GM18498 (cell line): Measurements from ENCODE around the gene OSBPL8.
"Not testable (repeated sequence)": the region's sequence is repeated elsewhere in the genome, so short reads cannot be mapped to it uniquely, and the experiment has no call there.

ENCODE experiments used
- ATAC-seq: cut with Tn5 transposase; IDR thresholded peaks from one replicate; pipeline ENCODE4 v1.9.1; 2021; ENCODE audit warnings: mild to moderate bottlenecking, moderate library complexity; ENCODE audit not compliant: unreplicated experiment

OSBPL8 gene

DNA sequence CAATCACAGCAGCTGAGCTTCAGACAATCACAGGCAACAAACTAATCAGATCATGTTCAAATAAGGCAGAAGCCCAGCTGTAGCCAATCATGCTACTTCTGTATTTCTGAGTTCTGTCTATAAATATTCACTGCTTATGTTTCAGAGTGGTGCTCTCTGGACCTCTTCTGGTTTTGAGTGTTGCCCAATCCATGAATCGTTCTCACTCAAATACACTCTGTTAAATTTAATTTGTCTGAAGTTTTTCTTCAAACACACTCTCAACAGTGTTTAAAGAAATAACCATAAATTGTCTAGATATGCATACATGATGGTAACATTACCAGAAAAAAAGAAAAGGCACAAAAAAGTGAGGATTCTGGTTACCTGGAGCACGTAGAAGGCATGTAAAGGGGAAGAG is 133.4 kb downstream of the OSBPL8 start:
- no peak for ATAC-seq

DNA sequence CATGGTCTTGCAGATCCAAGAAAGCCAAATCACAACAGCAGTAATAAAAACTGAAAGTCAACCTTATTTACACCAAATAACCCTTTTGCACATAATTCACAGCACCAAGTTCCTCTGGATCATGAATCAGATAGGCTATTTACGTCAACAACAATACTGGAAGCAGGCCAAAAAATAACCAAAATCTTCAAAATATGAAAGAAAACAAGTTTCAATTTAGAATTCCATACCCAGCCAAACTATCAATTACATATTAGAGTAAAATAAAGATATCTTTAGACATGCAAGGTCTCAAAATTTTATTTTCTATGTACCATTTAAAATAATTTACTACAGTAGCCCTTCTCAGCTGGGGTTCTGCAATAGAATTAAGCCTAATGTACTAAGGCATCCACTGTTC is 134.6 kb downstream of the OSBPL8 start:
- no peak for ATAC-seq

DNA sequence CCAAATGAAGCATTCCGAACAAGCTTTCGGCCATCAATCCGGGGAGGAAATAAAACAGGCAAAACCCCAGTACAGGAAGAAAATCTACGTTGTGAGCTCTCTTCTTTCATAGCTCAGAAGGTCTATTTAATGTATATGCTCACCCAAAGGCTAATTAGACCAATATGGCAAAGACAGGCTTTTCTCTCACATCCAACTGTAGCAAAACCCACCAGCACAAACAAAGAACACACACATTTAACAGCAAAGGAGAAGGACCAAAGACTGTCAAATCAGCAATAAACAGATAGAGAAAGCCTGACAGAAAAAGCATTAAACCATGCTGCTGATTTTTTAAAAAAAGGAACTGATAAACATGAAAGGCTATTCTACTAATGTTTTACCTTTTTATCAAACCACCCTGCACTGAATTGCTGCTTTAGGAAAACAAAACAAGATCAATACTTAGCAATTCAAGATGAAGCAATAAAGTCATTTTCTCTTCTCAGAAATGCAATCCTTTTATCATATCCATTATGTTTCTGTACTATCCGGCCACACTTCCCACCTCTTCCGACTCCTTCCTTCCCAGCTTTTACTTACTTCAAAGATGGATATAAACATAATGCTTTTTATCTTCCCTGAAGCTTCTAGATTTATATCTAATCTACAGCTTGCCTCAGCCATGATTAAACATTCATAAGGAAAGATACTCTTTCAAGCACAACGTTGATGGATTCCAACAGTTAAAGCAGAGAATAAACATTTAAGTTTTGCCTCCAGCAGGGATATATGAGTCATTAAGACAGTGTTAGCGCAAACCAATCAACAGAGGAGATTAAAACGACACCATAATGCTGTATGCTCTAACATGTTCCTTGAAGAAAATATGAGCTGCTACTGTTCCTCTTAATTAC is 136.8 kb downstream of the OSBPL8 start:
- no peak for ATAC-seq

DNA sequence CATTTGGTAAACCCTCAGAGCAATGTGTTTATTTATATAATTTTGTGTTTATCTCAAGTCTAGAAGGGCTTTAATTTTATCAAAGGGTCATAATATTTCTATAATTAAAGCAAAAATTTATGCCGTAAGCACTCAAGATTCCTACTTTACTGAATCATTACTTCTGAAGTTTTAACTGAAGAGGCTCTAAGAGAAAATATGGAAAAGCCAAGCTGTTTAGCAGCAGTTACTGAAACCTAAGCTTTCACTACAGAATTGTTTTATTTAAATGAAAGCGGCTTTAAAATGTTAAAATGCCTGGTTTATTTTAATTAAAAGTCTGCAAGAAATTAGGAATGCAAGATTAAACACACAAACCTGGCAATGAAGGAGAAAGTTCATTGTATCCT is 137.4 kb downstream of the OSBPL8 start:
- no peak for ATAC-seq

DNA sequence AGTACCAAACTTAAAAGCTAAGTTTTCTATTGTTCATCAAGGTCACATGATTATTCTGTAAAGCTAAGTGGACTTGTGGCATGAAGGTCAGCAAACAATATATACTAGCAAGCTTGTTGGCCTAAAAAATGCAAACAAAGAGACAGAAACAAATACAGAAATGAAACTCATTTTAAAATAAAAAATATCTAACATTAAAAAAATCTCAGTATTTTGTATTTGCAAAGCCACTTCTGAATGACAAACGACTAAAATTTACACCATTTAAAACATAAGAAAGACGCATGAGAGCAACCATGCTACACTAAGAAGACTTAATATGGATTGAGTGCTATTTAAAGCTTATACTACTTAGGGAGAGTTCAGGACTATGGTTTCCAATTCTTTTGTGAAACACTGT is 138.5 kb downstream of the OSBPL8 start:
- no peak for ATAC-seq

DNA sequence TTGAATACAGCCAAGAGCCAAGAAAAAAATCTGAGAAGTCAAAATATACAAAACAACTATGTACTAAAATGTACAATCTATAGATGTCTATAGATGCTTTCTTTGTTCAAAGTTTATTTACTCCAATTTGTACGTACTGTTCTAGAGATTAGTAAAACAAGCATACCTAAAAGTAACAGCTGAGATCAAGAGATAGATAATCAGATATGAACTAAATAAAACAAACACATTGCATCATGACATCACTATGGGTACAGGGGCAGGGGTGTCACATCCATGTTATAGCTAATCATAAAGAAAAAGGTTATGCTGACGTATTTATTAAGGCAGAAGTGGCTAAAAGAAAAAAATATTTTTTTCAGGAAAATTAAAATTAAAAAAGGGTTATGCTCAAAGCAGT is 139.3 kb downstream of the OSBPL8 start:
- ATAC-seq: no peak

DNA sequence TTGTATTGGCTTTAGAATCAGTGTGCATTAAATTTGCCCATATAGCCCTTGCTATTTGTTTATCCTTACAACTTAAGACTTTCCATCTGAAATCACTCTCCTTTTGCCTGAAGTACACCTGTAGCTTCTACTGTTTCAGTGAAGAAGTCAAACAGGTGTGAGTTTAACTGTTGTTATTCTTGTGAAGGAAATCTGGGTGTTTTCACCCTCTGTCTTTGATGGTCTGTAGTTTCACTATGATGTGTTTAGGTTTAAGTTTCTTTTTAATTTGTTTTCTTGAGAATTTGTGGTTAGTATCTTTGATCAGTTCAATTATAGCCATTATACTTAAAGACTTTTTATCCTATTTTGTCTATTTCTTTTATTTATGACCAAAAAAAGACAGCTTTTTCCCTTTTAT is 142.5 kb downstream of the OSBPL8 start:
- ATAC-seq: peak; percentile 75

DNA sequence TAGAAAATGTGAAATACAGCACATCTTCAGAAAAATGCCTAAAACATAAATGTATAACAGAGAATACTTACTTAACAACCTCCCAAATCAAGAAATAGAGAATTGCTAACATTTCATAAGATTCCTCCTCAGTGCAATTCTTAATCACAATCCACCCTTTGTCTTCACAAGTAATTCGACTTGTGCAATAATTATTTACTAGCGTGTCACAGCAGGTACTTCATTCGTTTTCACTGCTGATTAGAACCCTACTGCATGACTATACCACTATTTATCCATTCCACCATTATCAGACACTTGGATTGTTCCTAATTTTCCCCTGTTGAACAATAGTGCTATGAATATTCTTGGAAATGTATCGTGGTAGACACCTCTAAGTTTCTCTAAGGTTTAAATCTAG is 146.4 kb downstream of the OSBPL8 start:
- ATAC-seq: no peak

DNA sequence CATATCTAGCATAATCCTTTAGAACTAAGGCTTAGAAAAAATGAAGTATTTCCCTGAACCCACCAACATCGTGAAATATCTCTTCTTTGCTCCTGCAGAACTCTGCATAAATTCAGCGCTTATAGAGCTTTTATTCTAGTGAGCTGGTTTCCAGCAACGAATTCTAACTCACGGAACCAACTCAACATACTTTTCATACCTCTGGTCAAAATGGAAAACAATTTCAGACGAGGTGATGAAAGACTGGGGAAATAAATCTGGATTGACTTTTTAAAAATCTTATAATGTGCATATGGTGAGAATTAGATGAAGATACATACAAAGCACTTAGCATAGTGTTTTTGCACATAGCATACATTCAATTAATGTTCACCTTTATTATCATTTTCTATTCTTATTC is 148.8 kb downstream of the OSBPL8 start:
- ATAC-seq: no peak

DNA sequence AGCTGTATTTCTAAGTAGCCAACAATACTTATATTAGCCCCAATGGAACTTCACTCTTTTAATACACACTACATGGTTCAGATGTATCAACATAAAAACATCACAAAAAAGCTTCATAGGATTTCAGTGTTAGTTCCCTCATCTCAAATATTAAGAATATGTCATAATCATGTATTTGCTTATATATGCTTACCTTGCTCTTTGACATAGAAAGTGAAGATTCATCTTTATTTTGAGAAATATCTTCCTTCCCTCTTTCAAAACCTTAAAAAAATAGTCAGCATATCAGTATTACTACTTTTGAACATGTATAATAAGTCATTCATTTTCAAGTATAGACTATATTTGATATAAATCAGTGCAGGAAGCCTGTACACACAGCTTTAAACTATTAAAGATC is 149.2 kb downstream of the OSBPL8 start:
- ATAC-seq: no peak

DNA sequence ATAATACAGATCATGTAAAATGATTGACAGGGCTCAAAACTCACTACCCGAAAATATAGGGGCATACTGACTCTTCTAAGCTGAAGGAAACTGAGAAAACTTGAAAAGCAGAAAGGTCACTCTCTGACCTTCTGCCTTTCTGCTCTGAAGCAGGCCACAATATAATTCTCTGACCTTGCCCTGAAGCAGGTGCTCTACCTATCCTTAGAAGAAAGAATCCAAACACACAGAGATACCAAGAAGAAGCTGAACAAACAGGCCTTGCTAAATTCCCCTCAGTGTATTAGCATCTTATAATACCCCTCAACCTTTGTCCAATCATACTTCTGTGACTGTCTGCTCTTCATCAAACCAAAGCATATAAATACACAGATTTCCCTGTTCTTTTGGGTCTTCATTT is 150.5 kb downstream of the OSBPL8 start:
- no peak for ATAC-seq

DNA sequence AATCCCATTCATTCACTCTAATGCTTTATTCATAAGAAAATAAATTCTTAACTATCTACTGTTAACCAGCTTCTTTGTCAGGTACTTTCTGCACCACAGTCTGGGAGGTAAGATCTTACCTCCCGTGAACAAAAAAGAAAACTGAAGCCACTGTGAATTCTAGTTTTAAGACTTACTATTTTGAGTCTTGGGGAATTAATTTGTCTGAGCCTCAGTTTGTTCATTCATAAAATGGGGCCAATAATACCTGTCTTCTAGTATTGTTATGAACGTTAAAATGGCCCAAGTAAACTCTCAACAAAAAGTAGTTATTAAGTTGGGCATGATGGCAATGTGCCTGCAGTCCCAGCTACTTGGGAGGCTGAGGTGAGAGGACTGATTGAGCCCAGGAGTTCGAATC is 151.9 kb downstream of the OSBPL8 start:
- no peak for ATAC-seq

DNA sequence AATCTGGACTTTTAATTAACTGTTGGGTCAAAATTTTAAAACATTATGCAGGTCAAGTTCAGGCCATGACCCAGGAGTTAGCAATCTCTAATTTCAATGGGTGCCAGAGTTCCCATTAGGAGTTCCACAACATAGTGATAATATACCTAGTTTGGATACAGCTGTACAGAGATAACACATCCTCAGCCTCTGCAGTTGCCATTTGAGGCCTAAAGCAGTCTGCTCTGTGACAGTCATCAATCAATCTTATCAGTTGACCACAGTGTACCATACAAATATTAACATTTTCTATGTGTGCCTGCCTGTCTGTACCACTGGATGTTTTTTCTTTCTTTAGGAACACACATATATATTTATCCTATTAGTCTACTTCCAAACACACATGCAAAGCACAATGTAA is 157.3 kb downstream of the OSBPL8 start:
- ATAC-seq: no peak

DNA sequence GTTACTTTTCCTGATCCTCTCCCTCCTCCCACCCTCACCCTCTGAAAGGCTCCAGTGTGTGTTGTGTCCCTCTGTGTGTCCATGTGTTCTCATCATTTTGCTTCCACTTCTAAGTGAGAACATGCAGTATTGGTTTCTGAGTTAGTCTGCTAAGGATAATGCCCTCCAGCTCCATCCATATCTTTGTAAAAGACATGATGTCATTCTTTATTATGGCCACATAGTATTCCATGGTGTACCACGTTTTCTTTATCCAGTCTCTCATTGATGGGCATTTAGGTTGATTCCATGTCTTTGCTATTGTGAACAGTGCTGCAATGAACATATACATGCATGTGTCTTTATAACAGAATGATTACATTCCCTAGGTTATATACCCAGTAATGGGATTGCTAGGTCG is 159.4 kb downstream of the OSBPL8 start:
- no peak for ATAC-seq

DNA sequence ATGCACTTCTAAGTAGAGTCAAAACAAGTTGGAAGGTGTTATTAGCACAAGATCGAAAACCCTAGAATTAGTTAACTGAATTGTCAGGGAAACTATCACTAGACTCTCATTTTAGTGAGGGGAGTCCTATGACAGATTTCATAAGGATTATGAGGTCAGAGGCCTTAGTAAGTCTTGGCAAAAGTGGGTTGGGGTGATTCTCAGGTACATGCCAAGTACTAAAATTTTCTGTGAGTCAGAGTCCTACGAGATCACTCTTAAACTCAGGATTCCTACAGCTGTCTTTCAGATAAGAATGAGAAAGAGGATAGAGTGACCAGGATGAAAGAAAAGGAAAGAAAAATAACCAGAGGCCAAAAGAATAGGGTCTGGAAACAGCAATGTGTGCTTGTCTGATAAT is 160.5 kb downstream of the OSBPL8 start:
- ATAC-seq: no peak

DNA sequence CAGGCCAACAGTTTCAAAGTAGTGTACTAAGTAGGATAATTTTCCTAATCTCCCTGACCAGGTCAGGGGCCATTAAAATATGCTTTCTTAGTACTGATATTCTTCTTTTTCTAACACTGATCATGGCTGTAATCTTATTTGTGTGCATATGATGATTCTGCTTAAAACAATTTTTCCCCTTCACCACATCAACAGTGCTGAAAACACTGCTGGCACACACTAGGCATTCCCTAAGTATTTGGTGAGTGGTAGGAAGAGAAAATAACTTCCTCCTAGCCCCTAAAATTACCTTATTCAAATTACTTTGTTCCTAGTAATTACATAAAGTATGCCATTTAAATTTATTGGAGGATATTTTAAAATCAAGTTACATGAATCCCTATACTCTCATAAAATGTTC is 161.5 kb downstream of the OSBPL8 start:
- ATAC-seq: no peak

DNA sequence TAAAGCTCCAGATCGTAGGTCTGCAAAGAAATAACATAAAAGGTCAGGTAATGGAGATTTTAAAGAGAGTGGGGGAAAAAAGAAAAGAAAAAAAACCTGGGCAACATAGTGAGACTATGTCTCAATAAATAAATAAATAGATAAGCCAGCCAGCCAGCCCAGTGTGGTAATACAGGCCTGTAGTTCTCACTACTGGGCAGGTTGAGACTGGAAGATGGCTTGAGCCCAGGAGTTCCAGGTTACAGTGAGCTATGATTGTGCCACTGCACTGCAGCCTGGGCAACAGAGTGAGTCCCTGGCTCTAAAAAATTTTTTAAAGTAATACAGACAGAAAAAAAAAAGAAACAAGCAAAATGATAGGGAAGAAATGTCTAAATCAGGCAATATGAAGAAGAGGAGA is 168.1 kb downstream of the OSBPL8 start:
- no peak for ATAC-seq

DNA sequence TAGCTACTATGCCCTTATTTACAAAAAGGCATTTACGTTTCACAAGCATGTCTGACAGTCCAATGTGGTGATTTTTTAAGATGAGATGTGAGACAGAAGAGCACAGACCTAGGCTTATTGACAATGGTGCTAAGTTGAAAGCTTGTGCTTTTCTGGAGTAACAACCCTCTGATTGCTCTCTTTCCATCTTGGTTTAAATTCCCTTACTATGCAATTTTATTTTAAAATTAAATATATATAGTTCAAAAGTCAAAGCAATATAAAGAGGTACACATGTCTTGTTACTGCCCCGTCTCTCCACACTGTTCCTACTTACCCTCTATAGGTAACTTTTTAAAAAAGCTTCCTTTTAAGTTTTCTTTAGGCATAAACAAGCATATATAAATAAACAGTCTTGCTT is 172.0 kb downstream of the OSBPL8 start:
- ATAC-seq: no peak

DNA sequence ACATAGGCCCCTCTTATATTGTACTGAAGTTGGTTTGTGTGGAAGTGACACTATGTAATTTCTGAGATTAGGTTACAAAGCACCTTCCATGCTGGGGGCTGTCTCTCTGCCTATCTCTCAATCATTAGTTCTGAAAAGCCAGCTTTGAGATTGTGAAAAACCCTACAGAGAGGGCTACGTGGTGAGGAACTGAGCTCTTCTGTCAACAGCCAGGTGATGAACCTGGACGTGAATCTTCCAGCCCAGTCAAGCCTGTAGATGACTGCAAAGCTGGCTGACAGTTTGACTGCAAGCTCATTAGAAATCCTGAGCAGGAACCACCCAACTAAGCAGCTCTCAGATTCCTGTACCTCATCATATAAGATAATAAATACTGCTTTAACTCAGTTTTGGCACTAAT is 175.0 kb downstream of the OSBPL8 start:
- ATAC-seq: no peak

DNA sequence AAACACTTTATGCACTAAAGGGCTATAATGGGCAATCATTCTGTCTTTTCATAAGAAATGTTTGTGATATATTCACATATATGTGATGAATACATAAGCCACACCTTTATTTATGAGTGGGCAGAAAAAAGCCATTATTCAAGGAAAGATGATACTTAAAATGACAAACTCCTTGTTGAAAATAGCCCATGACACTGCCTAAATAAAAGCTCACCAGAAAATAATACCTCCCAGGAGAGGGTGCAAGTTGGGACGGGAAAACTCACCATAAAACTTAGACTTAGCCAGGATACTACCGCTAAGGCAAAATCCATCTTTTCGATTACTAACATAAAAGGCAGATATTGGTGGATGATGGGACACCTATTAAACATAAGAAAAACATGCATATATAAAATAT is 175.6 kb downstream of the OSBPL8 start:
- ATAC-seq: no peak

DNA sequence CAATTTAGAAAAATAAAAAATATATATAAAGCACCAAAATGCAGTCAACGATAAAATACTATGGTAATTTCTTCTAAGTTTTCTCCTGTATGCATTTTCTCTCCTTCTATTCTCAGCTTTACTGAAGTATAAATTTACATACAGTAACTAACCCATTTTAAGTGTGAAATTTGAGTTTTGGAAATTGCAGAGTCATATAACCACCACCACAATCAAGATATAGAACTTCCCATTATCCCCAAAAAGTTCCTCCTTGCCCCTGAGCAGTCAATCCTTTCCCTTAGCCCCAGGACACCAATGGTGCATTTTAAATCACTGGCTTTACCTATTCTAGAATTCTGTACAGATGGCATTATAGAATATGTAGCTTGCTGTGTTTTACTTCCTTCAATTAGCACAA is 180.3 kb downstream of the OSBPL8 start:
- ATAC-seq: no peak

DNA sequence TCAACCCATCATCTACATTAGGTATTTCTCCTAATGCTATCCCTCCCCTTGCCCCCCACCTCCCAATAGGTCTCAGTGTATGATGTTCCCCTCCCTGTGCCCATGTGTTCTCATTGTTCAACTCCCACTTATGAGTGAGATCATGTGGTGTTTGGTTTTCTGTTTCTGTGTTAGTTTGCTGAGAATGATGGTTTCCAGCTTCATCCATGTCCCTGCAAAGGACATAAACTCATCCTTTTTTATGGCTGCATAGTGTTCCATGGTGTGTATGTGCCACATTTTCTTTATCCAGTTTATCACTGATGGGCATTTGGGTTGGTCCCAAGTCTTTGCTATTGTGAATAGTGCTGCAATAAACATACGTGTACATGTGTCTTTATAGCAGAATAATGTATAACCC is 182.7 kb downstream of the OSBPL8 start:
- ATAC-seq: not testable (repeated sequence)

DNA sequence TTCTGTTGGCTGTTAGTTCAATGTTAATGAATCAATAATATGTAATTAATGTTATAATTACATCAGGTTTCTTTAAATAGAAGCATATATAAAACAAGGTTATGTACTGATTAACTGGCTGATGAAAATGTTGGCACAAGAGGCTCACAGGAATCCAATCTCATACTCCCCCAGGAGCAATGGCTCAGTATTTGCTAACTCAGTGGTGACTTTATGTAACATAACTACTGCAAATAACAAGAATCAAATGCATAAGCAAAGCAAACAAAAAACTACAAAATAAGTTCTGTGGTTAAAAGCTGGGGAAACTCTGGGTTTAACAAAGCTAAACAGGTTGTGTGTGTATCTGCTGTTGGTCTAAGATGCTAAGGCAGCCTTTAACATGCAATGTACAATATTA is 183.6 kb downstream of the OSBPL8 start:
- ATAC-seq: no peak
